Epithelial cell of proximal tubule (primary cell): Measurements from ENCODE around the gene OSBP2. TPM values are rescaled to one million over a fixed set of nuclear protein-coding genes. Genes with fewer than 3 reads are reported as not detected.
A peak's percentile ranks its signal among the peaks of the same experiment; 100 is the strongest.

Experiments
- DNase-seq: peaks from one replicate; pipeline ENCODE4 v3.0.0-alpha.2; 2011; ENCODE audit warnings: low read depth
- H3K4me3 ChIP-seq: 2 replicates; pipeline ENCODE4 v1.5.1; 2011; ENCODE audit warnings: low read depth, mild to moderate bottlenecking, low read length
- total RNA-seq: library from RNA; depleted of rRNA; stranded (reverse); fragments of >200 nt; gene quantifications from 2 replicates; pipeline ENCODE4 v1.2.3, GENCODE V29; 2015
- TF ChIP-seq, protein P1 (sequence below): conservative IDR thresholded peaks from 2 replicates; pipeline ENCODE4 v1.5.1; 2012; ENCODE audit warnings: low read depth, mild to moderate bottlenecking, low read length

The OSBP2 gene
- total RNA-seq, 1 donor from 2014 or later, result 1.3 TPM

DNA sequence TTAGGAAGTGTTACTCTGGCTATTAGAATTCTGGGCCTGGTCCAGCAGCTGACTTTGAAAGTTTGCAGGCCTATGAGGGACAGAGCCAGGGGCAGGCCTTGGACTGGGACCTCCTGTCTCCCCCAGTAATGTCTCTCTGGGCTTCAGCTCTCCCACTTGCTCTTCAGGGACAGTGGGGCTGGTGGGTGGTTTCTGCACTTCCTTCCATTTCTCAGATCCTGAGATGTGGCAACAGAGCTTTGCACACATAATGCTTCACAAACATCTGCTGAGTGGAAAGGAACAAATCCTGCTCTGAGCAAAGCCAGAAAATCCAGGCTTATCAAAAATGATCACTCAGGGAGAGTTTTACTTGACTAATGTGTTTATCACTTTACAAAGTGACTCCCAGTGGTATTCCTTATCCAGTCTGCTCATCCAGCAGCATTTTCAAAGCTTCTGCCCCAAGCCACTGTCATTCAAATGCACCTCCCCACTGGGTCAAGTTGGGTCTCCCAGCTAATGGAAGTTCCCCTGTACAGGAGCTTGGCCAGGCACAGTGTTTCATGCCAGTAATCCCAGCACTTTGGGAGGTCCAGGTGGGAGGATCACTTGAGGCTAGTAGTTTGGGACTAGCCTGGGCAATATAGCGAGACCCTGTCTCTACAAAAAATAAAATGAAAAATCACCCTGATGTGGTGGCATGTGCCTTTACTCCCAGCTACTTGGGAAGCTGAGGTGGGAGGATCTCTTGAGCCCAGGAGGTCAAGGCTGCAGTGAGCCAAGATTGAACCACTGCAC is 13.5 kb upstream of the OSBP2 start:
- H3K4me3 ChIP-seq, result no peak overlapping the region
- no peak for DNase-seq
- TF ChIP-seq, protein P1, sequence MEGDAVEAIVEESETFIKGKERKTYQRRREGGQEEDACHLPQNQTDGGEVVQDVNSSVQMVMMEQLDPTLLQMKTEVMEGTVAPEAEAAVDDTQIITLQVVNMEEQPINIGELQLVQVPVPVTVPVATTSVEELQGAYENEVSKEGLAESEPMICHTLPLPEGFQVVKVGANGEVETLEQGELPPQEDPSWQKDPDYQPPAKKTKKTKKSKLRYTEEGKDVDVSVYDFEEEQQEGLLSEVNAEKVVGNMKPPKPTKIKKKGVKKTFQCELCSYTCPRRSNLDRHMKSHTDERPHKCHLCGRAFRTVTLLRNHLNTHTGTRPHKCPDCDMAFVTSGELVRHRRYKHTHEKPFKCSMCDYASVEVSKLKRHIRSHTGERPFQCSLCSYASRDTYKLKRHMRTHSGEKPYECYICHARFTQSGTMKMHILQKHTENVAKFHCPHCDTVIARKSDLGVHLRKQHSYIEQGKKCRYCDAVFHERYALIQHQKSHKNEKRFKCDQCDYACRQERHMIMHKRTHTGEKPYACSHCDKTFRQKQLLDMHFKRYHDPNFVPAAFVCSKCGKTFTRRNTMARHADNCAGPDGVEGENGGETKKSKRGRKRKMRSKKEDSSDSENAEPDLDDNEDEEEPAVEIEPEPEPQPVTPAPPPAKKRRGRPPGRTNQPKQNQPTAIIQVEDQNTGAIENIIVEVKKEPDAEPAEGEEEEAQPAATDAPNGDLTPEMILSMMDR, result no peak

DNA sequence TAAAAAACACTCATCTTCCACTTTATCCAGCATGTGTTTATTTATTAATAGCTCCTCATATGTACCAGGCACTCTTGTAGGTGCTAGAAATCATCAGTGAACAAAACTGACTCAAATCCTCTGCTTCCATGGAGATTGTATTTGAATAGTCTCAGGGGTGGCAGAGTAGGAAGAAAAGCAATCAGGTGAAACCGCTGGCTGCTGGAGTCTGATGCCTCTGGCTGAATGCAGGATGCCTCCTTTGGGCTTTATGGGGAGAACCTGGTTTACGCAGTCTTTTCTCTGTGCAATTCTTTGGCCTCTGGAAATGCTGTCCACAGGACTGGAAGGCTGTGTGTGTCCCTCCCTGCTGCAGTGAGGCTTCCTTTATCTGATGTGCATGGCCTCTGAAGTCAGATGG is 12.8 kb upstream of the OSBP2 start:
- no peak for DNase-seq
- H3K4me3 ChIP-seq, result no peak overlapping the region
- TF ChIP-seq, protein P1, result no peak

DNA sequence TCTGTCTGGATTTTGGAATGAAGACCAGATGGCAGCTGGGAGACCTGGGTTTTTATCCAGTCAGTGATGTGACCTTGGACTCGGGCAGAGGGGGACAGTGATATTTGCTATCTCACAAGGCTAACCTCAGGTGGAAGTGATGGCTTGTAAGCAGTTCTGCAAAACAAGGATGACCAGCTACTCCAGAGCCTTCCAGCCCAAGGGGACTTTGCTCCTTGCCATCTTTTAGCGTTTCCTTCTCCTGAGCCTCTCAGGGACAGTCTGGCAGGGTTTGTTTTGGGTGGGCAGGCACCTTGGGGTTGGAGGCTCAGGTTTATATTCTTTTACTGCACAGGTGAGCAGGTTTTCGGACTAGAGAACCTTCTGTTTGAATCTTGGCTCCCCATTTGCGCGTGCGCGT is 9.5 kb upstream of the OSBP2 start:
- TF ChIP-seq, protein P1, result no peak
- no peak overlapping the region for H3K4me3 ChIP-seq
- DNase-seq, result no peak

DNA sequence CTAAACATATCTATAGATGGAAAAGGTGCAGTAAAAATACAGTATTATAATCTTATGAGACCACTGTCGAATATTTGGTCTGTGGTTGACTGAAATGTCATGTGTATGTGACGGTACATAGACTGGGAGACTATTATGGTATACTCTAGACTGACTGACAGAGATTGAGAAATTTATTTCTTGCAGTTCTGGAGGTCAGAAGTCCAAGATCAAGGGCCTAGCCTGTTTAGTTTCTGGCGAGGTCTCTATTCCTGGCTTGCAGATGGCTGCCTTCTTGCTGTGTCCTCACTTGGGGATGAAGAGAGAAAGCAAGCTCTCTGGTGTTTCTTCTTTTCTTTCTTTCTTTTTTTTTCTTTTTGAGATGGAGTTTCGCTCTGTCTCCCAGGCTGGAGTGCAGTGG is 7.3 kb upstream of the OSBP2 start:
- no peak for DNase-seq

DNA sequence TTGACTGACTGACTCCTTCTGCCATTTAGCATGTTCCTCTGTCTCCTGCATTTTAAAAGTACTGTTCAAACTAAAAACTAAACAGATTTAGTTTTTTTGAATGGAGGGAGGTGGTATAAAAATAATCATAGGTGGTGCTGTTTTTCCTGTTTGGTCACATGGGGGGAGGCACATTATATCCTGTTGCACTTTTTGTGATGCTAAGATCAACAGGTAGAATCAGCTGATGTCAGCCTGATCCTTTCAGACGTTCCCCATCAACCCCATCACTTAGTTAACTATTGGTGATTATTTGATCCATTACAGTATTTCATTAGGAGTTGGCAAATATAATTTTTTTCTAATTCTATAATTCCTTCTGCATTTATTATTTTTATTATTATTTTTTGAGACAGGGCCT is 5.1 kb upstream of the OSBP2 start:
- TF ChIP-seq, protein P1, result no peak
- DNase-seq, result no peak
- no peak overlapping the region for H3K4me3 ChIP-seq

More for the DNA sequence above, 7.3 kb upstream of the OSBP2 start:
- no peak overlapping the region for H3K4me3 ChIP-seq
- TF ChIP-seq, protein P1, result no peak

DNA sequence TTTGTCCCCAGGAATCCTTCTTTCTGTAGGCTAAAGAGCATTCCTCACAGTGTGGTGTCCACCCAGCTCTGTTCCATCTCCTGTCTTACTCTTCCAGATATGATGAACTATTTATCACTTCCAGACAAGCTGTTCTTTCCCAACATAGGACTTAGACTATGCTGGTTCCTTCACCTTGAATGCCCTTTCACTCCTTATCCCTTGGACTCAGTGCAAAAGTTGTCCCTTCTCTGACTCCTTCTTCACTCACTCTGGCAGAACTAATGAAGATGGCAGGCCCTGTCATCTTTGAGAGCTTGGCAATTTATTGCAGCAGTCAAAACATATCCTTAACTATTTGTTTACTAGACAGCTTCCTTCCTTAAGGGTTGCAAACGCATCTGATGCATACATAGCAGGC is 3.5 kb upstream of the OSBP2 start:
- TF ChIP-seq, protein P1, result no peak
- DNase-seq, result no peak
- no peak overlapping the region for H3K4me3 ChIP-seq

DNA sequence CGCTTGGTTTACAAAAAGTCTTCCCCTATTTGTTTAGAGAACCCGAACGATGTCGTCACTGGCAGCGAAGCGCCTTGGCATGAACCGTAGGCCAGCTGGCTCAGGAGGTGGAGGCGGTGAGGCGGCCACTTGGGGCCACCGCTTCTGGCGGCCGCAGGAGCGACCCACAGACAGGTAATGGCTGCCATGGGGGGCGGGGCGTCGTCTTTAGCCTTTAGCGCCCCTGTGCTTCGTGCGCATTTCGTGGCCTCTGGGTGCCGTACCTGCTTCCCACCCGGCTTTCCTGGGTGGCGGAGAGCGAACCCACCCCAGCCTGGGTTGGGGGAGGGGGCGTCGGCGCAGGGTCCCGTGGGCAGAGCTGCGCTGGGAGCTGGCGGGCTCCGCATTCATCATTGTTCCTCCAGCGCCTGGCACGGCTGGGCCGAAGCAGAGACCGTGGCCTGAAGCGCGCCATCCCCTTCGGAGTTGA is 469 bp upstream of the OSBP2 start:
- TF ChIP-seq, protein P1, result no peak
- DNase-seq, result no peak
- H3K4me3 ChIP-seq, result peak overlapping the region; percentile 66
